HL-60 (cell line): ENCODE results near the gene LARP4B.

Source experiments
- DNase-seq, 2 experiments: peaks; one replicate each; pipeline ENCODE4 v3.0.0-alpha.2; 2010 to 2020; ENCODE audit warnings: low read depth in 1 of 2, low spot score in 1 of 2
- H3K27ac ChIP-seq: fragments of 250-450 bp; sonication (Bioruptor Pico); replicated peaks from 2 replicates; pipeline ENCODE4 v1.5.1; 2020; ENCODE audit warnings: mild to moderate bottlenecking, moderate library complexity
- H3K27me3 ChIP-seq: fragments of 250-450 bp; sonication (Bioruptor Pico); 2 replicates; pipeline ENCODE4 v1.5.1; 2021; ENCODE audit warnings: mild to moderate bottlenecking, moderate library complexity; ENCODE audit not compliant: insufficient read depth, poor library complexity, severe bottlenecking
- H3K4me3 ChIP-seq: replicated peaks from 2 replicates; pipeline ENCODE4 v1.5.1; 2011; ENCODE audit warnings: mild to moderate bottlenecking, control low read depth, low read length; ENCODE audit not compliant: insufficient read depth
- CTCF ChIP-seq: IDR thresholded peaks from one replicate; pipeline ENCODE4 v1.5.1; 2011; ENCODE audit warnings: low read length, control low read depth, inconsistent platforms; ENCODE audit not compliant: insufficient read depth
- GABPA ChIP-seq: IDR thresholded peaks from 2 replicates; pipeline ENCODE4 v1.6.1; 2012; ENCODE audit warnings: low read depth
- POLR2AphosphoS5 ChIP-seq: IDR thresholded peaks from 2 replicates; pipeline ENCODE4 v1.6.1; 2012; ENCODE audit warnings: low read depth
- REST ChIP-seq: IDR thresholded peaks from 2 replicates; pipeline ENCODE4 v1.6.1; 2012; ENCODE audit warnings: low read depth; ENCODE audit not compliant: insufficient replicate concordance
- SPI1 ChIP-seq: IDR thresholded peaks from 2 replicates; pipeline ENCODE4 v1.6.1; 2012; ENCODE audit warnings: low read depth, mild to moderate bottlenecking, borderline replicate concordance

LARP4B gene

GRCh38 chr10:916716-917415, 14.6 kb downstream of the LARP4B start:
- Histone ChIP-seq H3K27ac (no peak overlapping the region), H3K4me3 (no peak overlapping the region), H3K27me3 (no peaks in the 10 kb centered on the region)
- no peak for TF ChIP-seq SPI1
- TF ChIP-seq CTCF: no peak
- TF ChIP-seq GABPA: no peak
- TF ChIP-seq REST: no peak
- no peak for TF ChIP-seq POLR2AphosphoS5
- no peak for DNase-seq

- Histone ChIP-seq H3K4me3 (no peak overlapping the region), H3K27me3 (no peaks in the 10 kb centered on the region), H3K27ac (no peak overlapping the region)
- no peak for DNase-seq
- TF ChIP-seq CTCF (no peak), POLR2AphosphoS5 (no peak), REST (no peak), SPI1 (no peak), GABPA (no peak)
These were observed 21.7 kb downstream of the LARP4B start for GRCh38 chr10:909831-910230.

GRCh38 chr10:905972-906371, 25.5 kb downstream of the LARP4B start:
- H3K27me3 ChIP-seq: no peaks in the 10 kb centered on the region
- no peak overlapping the region for H3K27ac ChIP-seq
- TF ChIP-seq GABPA: no peak
- TF ChIP-seq SPI1: no peak
- TF ChIP-seq CTCF: no peak
- no peak for TF ChIP-seq POLR2AphosphoS5
- TF ChIP-seq REST: no peak
- no peak for DNase-seq
- no peak overlapping the region for H3K4me3 ChIP-seq
